Activated T-helper 2 cell treated with anti-CD3 and anti-CD28 coated beads, Interferon-gamma antibody, Interleukin-2, Interleukin-4, amounts not matched to agents 10 μg/mL and 5 μg/mL and 100 μg/mL, durations not matched to agents 14 hours and 24 hours and 36 hours (primary cell): ENCODE measurements around the gene RUNX2. TPM values are rescaled to one million over a fixed set of nuclear protein-coding genes. Genes with fewer than 3 reads are reported as not detected.

Experiments
- DNase-seq: peaks from one replicate; pipeline ENCODE4 v3.0.0; 2021; ENCODE audit warnings: low spot score
- H3K27ac Mint-ChIP-seq: one replicate; pipeline ENCODE4 v1.8.0; 2021; ENCODE audit warnings: mixed read lengths
- H3K27me3 Mint-ChIP-seq: one replicate; pipeline ENCODE4 v1.8.0; 2021; ENCODE audit warnings: low read depth, mixed read lengths
- H3K36me3 Mint-ChIP-seq: one replicate; pipeline ENCODE4 v1.8.0; 2021; ENCODE audit warnings: low read depth, mixed read lengths
- H3K4me1 Mint-ChIP-seq: one replicate; pipeline ENCODE4 v1.8.0; 2021; ENCODE audit warnings: low read depth, mixed read lengths
- H3K4me3 Mint-ChIP-seq: one replicate; pipeline ENCODE4 v1.8.0; 2021; ENCODE audit warnings: low read depth, mild to moderate bottlenecking, moderate library complexity, mixed read lengths
- H3K9me3 Mint-ChIP-seq: one replicate; pipeline ENCODE4 v1.8.0; 2021; ENCODE audit warnings: mixed read lengths
- intact Hi-C: fragments of 100-400 bp; cut with micrococcal nuclease; formaldehyde crosslinking; loops from one replicate; pipeline ENCODE4 v1.15.1; 2023
- total RNA-seq: library from RNA; stranded (reverse); gene quantifications from 2 replicates; pipeline ENCODE4 v1.2.3, GENCODE V29; 2022

RUNX2 gene
- total RNA-seq, 1 donor from 2014 or later: 60.8 TPM

DNA sequence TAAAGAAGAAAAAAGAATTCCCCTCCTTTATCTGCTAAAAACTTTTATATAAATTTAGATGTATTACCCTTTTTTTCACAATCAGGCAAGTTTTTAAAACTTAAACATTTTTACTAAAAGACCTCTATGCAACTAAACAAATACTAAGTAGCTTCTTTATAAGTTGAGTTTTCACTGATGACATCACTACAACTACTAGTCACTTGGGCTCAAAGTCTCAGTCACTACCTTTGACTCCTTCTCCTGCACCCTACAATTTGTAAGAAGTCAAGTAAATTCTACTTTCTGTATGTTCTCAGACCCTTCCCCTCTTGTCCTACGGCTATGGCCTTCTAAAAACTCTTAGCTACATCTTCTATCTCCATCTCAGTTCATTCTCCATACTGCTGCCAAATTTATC, 38.4 kb downstream of the RUNX2 start:
- Mint-ChIP-seq H3K9me3 (no peaks in the 10 kb centered on the region), H3K27ac (no peak overlapping the region), H3K4me1 (peaks cover 35% of the 10 kb centered on the region), H3K27me3 (no peaks in the 10 kb centered on the region), H3K4me3 (no peak overlapping the region), H3K36me3 (peaks cover 38% of the 10 kb centered on the region)
- intact Hi-C loops: loop anchor here (5.0 kb wide), 1 partner anchor 39 kb away; the partner anchor contains the start of gene RUNX2
- no peak for DNase-seq

- DNase-seq: no peak
- intact Hi-C loops: loop anchor here (5.0 kb wide), 1 partner anchor 41 kb away; the partner anchor contains the start of gene RUNX2
- H3K27ac Mint-ChIP-seq: no peak overlapping the region
- H3K9me3 Mint-ChIP-seq: no peaks in the 10 kb centered on the region
- H3K27me3 Mint-ChIP-seq: no peaks in the 10 kb centered on the region
- peaks cover 33% of the 10 kb centered on the region for H3K36me3 Mint-ChIP-seq
- peaks cover 40% of the 10 kb centered on the region for H3K4me1 Mint-ChIP-seq
- H3K4me3 Mint-ChIP-seq: no peak overlapping the region
These were observed 39.9 kb downstream of the RUNX2 start for GRCh38 chr6:45367999-45368398.

DNA sequence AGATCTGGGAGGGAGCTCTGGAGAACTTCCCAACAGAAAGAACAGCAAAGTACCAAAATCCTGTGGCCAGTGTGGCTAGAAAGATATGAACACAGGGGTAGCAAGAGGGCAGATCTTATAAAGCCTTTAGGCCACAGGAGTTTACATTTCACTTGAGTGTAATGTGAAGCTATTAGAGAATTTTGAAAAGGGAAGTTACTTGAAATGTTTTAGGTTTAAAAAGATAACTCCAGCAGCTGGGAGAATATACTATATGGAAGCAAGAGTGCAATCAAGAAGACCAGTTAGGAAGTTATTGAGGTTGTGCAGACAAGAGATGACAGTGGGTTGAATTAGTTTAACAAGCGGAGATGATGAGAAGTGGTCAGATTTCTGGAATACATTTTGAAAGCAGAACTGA, 41.7 kb downstream of the RUNX2 start:
- no peak for DNase-seq
- Mint-ChIP-seq H3K27me3 (no peaks in the 10 kb centered on the region), H3K4me3 (no peak overlapping the region), H3K9me3 (no peaks in the 10 kb centered on the region), H3K36me3 (peaks cover 28% of the 10 kb centered on the region), H3K27ac (no peak overlapping the region), H3K4me1 (peaks cover 37% of the 10 kb centered on the region)
- intact Hi-C loops: loop anchor here (5.0 to 10.0 kb wide), 2 partner anchors 43 to 435 kb away; partner anchors contain the start of gene RUNX2

- intact Hi-C loops: loop anchor here (2.0 to 10.0 kb wide), 2 partner anchors 165 to 437 kb away; no protein-coding TSS in a partner anchor
- H3K4me1 Mint-ChIP-seq: peaks cover 46% of the 10 kb centered on the region
- peaks cover 23% of the 10 kb centered on the region for H3K36me3 Mint-ChIP-seq
- H3K27me3 Mint-ChIP-seq: no peaks in the 10 kb centered on the region
- H3K9me3 Mint-ChIP-seq: no peaks in the 10 kb centered on the region
- H3K27ac Mint-ChIP-seq: peak overlapping the region; percentile 48
- DNase-seq: no peak
- H3K4me3 Mint-ChIP-seq: no peak overlapping the region
These were observed 43.9 kb downstream of the RUNX2 start for GRCh38 chr6:45371924-45372573.

DNA sequence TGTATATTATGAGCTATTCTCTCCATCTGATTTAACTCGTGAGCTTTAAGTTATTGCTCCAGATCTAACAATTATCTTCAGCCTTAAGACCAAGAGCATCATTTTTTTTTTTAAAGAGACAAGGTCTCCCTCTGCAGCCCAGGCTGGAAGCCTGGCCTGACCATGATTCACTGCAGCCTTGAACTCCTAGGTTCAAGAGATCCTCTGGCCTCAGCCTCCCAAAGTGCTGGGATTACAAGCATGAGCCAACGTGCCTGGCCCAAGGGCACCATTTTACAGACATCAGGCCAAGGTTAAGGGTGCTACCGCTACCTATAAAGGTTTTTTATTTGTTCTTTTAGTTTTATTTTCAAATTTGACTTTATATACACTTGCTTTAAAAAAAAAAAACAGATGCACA, 47.3 kb downstream of the RUNX2 start:
- intact Hi-C loops: loop anchor here (5.0 to 10.0 kb wide), 2 partner anchors 258 to 441 kb away; no protein-coding TSS in a partner anchor
- H3K36me3 Mint-ChIP-seq: peaks cover 11% of the 10 kb centered on the region
- no peak for DNase-seq
- H3K4me1 Mint-ChIP-seq: peaks cover 40% of the 10 kb centered on the region
- no peak overlapping the region for H3K27ac Mint-ChIP-seq
- H3K27me3 Mint-ChIP-seq: no peaks in the 10 kb centered on the region
- peak overlapping the region; percentile 3 for H3K4me3 Mint-ChIP-seq
- no peaks in the 10 kb centered on the region for H3K9me3 Mint-ChIP-seq

DNA sequence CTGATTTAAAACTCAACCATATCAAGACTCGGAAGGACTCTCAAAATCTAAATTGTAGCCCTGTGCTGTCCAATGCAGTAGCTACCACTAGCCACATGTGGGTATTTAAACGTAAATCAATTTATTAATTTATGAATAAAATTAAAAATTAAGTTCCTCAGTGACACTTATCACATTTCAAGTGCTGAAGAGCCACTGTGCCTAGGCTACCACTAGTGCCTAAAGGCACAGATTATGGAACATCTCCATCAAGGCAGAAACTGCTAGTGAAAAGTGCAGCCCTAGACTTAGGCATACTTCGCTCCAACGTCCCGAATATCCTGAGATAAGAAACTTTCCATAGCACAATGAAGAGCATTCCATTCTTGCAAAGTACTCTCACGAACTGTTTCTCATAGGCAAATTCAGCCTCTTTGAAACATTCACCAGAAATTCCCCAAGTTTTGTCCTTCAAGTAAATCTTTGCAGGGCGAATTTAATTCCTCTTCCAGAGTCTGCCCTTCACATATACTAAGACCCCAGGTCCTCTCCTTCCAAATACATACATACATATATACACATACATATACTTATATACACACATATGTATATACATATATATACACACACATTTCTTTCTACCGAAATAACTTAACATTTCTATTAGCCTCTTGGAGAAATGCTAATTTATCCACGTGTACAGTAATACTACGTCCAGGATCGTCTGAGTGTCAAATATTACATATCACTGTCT, 48.3 kb downstream of the RUNX2 start:
- H3K4me3 Mint-ChIP-seq: peak overlapping the region; percentile 99
- H3K36me3 Mint-ChIP-seq: peaks cover 6% of the 10 kb centered on the region
- no peaks in the 10 kb centered on the region for H3K9me3 Mint-ChIP-seq
- H3K4me1 Mint-ChIP-seq: peaks cover 33% of the 10 kb centered on the region
- DNase-seq: no peak
- intact Hi-C loops: loop anchor here (1.0 to 10.0 kb wide), 8 partner anchors 212 to 721 kb away; no protein-coding TSS in a partner anchor
- peak overlapping the region; percentile 100 for H3K27ac Mint-ChIP-seq
- H3K27me3 Mint-ChIP-seq: no peaks in the 10 kb centered on the region

- H3K4me1 Mint-ChIP-seq: peaks cover 28% of the 10 kb centered on the region
- no peak for DNase-seq
These were observed 49.0 kb downstream of the RUNX2 start for GRCh38 chr6:45377043-45377553.

DNA sequence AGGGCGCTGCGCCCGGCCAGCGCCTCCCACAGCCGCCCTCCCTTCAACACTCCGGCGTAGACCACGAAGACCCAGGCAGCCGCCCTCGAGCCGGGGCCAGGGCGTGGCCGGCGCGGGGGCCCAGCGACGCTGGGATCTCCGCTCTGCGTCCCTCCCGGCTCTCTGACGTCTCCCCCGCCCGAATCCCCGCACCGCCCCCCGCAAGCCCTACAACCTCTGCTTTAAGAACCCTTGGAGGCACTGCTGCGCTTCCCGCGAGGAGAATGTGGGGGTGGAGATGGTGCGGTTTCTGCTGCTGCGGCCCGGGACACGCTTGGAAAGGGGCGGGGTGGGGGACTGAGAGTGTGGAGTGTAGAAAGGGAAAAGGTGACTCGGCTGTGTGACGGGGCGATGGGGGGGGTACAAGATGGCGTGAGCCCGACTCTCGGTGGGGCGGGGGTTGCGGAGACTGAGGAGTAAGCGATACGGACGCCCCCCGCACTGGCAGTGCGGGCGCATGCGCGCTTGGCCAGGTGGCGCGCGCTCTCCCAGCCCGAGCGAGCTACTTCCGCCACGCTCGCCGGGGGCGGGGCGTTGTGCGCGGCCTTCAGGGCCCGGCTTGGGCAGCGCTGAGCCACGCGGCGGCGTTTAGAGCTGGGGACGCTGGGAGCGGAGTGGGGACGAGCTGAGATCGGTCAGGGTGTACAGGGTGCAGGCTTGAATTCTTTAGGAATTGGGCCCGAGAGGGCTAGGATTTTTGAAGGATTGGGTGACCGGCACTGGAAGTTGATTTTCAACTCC, 49.6 kb downstream of the RUNX2 start, which contains the start of gene SUPT3H:
TSS of gene SUPT3H (minus strand) at position 381 of the 780 bp plus-strand sequence.
- H3K4me3 Mint-ChIP-seq: peak within 1 kb of the TSS; percentile 99
- peak; percentile 89 for DNase-seq
- peaks cover 6% of the 10 kb centered on the region for H3K36me3 Mint-ChIP-seq
- peaks cover 23% of the 10 kb centered on the region for H3K4me1 Mint-ChIP-seq
- peak within 1 kb of the TSS; percentile 100 for H3K27ac Mint-ChIP-seq
- intact Hi-C loops: loop anchor here (1.0 to 10.0 kb wide), 12 partner anchors 43 to 735 kb away; no protein-coding TSS in a partner anchor
- no peaks in the 10 kb centered on the region for H3K9me3 Mint-ChIP-seq
- H3K27me3 Mint-ChIP-seq: no peaks in the 10 kb centered on the region

More at GRCh38 chr6:45377043-45377553, 49.0 kb downstream of the RUNX2 start:
- Mint-ChIP-seq H3K9me3 (no peaks in the 10 kb centered on the region), H3K27ac (peak overlapping the region; percentile 100), H3K4me3 (peak overlapping the region; percentile 99), H3K36me3 (peaks cover 6% of the 10 kb centered on the region), H3K27me3 (no peaks in the 10 kb centered on the region)
- intact Hi-C loops: loop anchor here (1.0 to 10.0 kb wide), 8 partner anchors 213 to 722 kb away; no protein-coding TSS in a partner anchor

- Mint-ChIP-seq H3K9me3 (no peaks in the 10 kb centered on the region), H3K27me3 (no peaks in the 10 kb centered on the region), H3K4me1 (peaks cover 21% of the 10 kb centered on the region), H3K4me3 (peak overlapping the region; percentile 99), H3K36me3 (peaks cover 6% of the 10 kb centered on the region), H3K27ac (peak overlapping the region; percentile 100)
- no peak for DNase-seq
- intact Hi-C loops: loop anchor here (1.0 to 10.0 kb wide), 6 partner anchors 42 to 736 kb away; no protein-coding TSS in a partner anchor
These were observed 50.3 kb downstream of the RUNX2 start for GRCh38 chr6:45378334-45378926.

DNA sequence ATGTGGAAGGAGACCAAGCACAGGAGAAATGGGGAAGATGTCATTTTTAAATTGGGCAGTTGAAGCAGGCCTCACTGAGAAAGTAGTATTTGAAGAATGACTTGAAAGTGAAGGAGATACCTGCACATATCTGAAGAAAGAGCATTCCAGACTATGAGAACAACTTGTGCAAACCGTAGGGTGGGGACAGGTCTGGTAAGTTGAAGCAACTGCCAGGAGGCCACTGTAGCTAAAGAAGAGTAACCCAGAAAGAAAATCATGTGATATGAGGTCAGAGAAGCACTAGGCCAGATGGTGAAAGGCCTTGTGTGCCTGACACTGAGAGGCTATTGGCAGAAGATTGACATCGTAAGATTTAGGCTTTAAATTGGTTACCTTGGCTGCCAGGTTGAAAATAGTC, 54.3 kb downstream of the RUNX2 start:
- Mint-ChIP-seq H3K27me3 (no peaks in the 10 kb centered on the region), H3K36me3 (peaks cover 6% of the 10 kb centered on the region), H3K4me3 (no peak overlapping the region), H3K9me3 (no peaks in the 10 kb centered on the region), H3K27ac (no peak overlapping the region), H3K4me1 (peaks cover 6% of the 10 kb centered on the region)
- intact Hi-C loops: no loop called here
- no peak for DNase-seq

GRCh38 chr6:45386501-45386900, 58.4 kb downstream of the RUNX2 start:
- no peak overlapping the region for H3K27ac Mint-ChIP-seq
- intact Hi-C loops: no loop called here
- H3K4me1 Mint-ChIP-seq: no peaks in the 10 kb centered on the region
- H3K4me3 Mint-ChIP-seq: no peak overlapping the region
- H3K27me3 Mint-ChIP-seq: no peaks in the 10 kb centered on the region
- no peak for DNase-seq
- peaks cover 9% of the 10 kb centered on the region for H3K36me3 Mint-ChIP-seq
- peaks cover 13% of the 10 kb centered on the region for H3K9me3 Mint-ChIP-seq

DNA sequence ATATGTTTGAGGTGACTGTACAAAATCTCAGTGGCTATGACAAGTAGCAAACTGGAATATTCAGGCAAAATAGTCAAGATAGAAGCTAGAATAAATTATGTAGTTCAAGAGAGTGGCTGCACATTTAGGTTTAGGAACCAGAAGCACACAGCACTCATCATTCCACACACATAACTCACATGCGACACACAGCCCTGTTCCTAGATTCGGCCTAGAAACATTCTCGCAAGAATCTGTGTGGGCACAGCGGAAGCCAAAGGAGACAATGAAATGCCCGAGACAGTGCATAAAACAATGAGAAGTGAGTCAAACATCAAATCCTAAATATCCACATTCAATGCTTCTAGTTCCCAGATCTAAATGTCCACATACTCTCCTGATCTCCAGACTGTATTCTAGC, 59.1 kb downstream of the RUNX2 start:
- H3K27ac Mint-ChIP-seq: no peak overlapping the region
- H3K4me3 Mint-ChIP-seq: no peak overlapping the region
- DNase-seq: no peak
- peaks cover 16% of the 10 kb centered on the region for H3K9me3 Mint-ChIP-seq
- intact Hi-C loops: no loop called here
- H3K36me3 Mint-ChIP-seq: peaks cover 10% of the 10 kb centered on the region
- no peaks in the 10 kb centered on the region for H3K4me1 Mint-ChIP-seq
- no peaks in the 10 kb centered on the region for H3K27me3 Mint-ChIP-seq
